Kidney capillary endothelial cell (primary cell): ENCODE results near the gene HSP90AA1.

Experiments used
- DNase-seq: peaks from one replicate; pipeline ENCODE4 v3.0.0-alpha.2; 2018; ENCODE audit warnings: low spot score

HSP90AA1 gene

GRCh38 chr14:102039157-102039556 lies 47.7 kb downstream of the HSP90AA1 start:
- DNase-seq: no peak

- DNase-seq: no peak
These were observed 49.2 kb downstream of the HSP90AA1 start for GRCh38 chr14:102037686-102038085.

GRCh38 chr14:102035914-102036313 lies 50.9 kb downstream of the HSP90AA1 start:
- DNase-seq: no peak

GRCh38 chr14:102034301-102034700 lies 52.5 kb downstream of the HSP90AA1 start:
- DNase-seq: no peak

- DNase-seq: no peak
These were observed 53.6 kb downstream of the HSP90AA1 start for GRCh38 chr14:102033241-102033640.
